Stimulated activated CD8-positive, alpha-beta memory T cell treated with anti-CD3 and anti-CD28 coated beads, Interleukin-4, amount 100 ng/mL, for 48 hours (primary cell): Measurements from ENCODE around the gene VCAM1.
"Not testable (repeated sequence)": the region's sequence is repeated elsewhere in the genome, so short reads cannot be mapped to it uniquely, and the experiment has no call there.

Source experiments
- DNase-seq: peaks from one replicate; pipeline ENCODE4 v3.0.0-alpha.2; 2020

The VCAM1 gene

DNA sequence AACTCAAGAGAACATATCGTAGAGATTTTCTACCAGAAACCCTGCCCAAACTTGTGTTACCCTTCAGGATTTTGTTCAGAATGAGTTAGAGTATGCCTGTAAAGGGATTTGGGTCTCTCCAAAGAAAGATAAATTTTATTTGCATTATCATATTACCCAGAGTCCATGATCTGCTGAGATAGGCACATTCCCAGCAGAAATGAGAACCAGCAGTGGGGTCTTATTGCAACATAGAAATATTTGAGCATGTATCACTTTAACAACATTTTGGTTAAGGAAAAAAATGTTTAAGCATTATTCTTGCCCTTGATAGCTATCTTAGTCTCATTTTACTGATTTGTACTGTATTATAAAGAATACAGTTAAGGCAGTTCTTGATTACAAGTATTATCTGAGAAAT lies 10.6 kb downstream of the VCAM1 start:
- DNase-seq: no peak

GRCh38 chr1:100731309-100731708 lies 11.8 kb downstream of the VCAM1 start:
- DNase-seq: no peak

DNA sequence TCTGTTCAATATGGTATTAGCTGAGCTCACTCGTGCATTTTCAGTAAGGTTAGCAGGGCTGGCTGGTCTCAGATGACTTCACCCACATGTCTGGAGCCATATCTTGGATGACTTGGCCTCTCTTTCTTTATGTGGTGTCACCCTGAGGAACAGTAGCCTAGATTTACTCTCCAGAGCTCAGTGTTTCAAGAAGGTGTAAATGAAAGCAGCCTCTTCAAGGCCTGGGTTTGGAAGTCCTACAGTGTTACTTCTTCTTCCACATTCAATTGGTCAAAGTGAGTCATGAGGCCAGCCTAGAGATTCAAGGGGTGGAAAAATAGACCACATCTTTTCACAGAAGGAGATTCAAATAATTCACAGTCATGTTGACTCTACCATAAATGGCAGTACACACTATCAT lies 12.2 kb downstream of the VCAM1 start:
- no peak for DNase-seq

GRCh38 chr1:100734676-100735075 lies 15.1 kb downstream of the VCAM1 start:
- DNase-seq: no peak

DNA sequence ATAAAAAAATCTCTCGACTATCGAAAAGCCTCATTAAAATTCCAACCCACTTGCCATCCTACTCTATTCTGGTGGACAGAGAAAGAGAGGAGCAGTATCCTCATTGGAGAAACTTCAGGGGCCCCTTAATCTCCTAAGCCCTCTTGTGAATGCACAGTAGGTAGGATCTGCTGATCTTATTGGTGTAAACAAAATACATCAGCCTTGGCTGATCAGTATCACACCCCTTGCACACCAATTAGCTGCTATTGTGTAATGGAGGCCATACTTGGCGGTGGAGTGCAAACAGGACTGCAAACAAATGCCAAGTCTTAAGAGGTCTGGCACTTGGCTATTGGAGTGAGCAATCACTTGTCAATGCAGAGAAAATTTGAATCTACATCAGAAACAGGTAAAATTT lies 15.7 kb downstream of the VCAM1 start:
- DNase-seq: no peak

GRCh38 chr1:100736324-100736723 lies 16.8 kb downstream of the VCAM1 start:
- DNase-seq: no peak

DNA sequence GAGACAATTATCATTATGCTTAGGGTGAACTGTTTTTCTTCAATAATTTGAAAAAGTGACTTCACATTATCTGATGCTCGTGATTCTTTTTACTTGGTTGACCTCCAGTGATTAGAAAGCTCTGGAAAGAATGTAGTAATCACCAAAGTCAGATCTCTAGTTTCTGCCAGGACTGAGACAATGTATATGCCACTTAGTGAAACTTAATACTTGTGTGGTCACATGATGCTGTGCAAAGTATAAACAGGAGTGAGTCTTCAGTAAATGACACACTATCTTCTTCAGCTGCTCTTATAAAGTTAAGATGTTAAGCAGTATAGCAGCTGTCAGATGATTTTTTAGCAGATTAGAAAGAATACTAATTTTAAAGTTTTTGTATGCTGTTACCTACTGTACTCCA lies 17.2 kb downstream of the VCAM1 start:
- no peak for DNase-seq

GRCh38 chr1:100746542-100746932 lies 27.0 kb downstream of the VCAM1 start:
- DNase-seq: no peak

DNA sequence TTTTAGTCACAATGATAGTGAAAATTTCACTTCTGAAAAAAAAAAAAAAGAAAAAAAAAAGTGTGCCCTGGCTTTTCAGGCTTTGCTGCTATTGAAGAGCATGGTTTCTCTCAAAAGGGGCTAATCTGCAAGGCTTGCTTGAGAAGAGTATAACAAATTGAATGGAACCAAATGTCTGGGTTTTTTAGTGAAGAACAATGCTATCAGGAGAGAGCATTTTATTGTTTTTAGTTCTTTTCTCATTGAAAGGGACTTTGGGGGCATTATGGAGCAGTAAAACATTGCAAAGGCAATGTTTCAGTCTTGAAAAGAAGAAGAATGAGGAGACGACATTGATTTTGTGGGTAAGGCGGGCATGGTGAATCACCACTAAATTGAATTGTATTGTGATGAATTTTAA lies 28.2 kb downstream of the VCAM1 start:
- DNase-seq: no peak

GRCh38 chr1:100750005-100750885 lies 30.7 kb downstream of the VCAM1 start:
- DNase-seq: no peak

DNA sequence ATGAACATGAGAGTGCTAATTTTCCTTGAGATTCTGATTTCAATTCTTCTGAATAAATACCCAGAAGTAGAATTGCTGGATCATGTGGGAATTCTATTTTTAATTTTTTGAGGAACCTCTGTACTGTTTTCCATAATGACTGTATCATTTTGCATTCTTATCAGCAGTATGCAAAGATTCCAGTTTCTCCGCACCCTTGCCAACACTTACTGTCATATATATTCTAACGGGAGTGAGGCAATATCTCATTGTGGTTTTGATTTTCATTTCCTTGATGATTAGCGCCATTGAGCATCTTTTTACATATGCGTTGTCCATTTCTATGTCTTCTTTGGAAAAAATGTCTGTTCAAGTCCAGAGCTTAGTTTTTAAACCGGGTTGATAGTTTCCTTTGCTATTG lies 33.2 kb downstream of the VCAM1 start:
- no peak for DNase-seq

- DNase-seq: no peak
Observed at GRCh38 chr1:100757946-100758345, 38.4 kb downstream of the VCAM1 start.

- no peak for DNase-seq
Observed at GRCh38 chr1:100759188-100759587, 39.6 kb downstream of the VCAM1 start.

DNA sequence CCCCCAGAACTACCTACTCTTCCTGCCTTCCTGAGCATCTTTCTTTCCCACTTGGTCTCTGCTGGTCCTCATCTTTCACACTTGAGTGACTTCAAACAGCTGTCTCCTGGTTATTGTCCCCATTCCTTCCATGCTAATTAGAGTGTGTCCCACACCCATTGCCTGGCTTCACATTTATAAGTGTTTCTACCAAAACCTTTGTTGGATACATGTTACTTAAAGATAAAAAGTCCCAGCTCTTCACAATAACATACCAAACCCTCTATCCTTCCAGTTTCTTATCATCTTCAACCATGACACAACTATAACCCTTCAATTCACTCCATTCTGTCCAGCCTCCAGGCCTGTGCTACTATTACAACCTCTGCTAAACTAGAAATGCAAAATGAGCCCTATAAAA lies 41.0 kb downstream of the VCAM1 start:
- DNase-seq: no peak

DNA sequence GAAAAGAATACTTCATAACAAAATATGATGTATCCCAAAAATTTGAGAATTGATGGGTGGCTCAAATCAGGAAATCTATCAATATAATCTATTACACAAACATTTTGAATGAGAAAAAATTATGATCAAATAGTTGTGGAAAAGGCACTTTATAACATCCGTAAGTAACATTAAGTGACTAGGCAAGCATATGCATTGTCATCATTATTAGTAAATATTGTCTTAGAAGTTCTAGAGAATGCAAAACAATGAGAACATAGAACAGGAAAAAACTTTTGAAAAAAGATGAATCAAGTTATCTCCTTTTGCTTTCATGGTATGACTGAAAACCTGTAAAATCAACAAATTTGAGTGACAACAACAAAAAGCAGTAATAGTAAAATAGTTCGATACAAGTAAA lies 42.9 kb downstream of the VCAM1 start:
- DNase-seq: no peak

DNA sequence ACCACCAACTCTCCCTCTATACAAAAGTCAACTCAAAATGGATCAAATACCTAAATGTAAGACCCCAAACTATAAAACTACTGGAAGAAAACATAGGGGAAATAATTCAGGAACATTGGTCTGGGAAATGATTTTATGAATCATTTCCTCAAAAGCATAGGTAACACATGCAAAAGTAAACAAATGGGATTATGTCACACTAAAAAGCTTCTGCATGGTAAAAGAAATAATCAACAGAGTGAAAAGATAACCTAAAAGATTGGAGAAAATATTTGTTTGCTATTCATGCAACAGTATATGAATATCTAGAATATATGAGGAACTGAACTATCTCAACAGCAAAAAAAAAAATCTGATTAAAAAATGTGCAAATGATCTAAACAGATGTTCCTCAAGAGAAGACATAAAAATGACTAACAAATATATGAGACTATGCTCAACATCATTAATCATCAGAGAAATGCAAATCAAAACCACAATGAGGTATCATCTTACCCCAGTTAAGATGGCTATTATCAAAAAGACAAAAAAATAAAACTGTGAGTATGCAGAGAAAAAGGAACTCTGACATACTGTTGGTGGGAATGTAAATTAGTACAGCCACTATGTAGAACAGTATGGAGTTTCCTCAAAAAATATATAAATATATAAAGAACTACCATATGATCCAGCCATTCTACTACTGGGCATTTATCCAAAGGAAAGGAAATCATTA lies 47.8 kb downstream of the VCAM1 start:
- DNase-seq: no peak

DNA sequence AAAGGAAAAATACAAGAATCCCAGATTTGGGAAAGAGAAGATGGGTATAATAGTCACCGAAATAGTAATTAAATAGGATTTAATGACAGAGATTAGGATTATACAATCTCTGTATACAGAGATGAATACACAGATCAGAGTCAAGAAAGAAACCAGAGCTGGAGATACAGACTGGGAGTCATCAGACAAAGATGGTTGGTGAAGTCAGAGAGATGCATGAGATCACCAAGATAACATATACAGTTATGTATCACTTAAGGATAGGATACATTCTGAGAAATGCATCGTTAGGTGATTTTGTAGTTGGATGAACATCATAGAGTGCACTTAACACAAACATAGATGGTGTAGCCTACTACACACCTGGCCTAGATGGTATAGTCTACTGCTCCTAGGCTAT lies 49.8 kb downstream of the VCAM1 start:
- DNase-seq: no peak

DNA sequence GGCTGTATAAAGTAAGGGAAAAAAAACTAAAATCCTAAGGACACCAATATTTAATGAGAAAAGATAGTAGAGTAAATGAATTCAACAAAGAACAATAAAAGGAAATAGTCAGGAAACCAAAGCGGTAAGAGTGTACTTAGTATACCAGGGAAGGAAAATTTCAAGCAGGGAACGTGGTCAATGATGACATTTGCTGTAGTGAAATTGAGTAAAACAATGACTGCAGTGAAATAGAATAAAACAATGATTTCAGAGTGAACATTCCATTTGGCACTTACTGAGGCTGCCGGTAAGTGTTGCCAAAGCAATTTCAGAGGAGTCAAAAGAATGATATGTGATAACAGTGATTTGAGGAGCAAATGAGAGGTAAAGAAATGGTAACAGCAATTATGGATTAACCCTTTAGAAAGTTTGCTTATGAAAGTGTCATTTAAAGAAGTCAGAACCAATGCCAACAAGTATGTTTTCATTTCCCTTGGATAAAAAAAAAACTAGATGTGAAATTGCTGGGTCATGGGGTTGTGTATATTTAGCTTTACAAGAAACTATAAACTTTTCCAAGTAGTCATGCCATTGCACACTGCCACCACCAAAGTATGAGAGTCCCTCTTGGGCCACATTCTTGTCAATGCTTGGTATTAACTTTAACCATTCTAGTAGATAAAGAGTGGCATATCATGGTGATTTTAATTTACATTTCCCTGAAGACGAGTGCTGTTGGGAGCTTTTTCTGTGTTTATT lies 50.5 kb downstream of the VCAM1 start:
- DNase-seq: no peak

GRCh38 chr1:100773444-100773843 lies 53.9 kb downstream of the VCAM1 start:
- DNase-seq: no peak

GRCh38 chr1:100774370-100774769 lies 54.8 kb downstream of the VCAM1 start:
- DNase-seq: no peak

DNA sequence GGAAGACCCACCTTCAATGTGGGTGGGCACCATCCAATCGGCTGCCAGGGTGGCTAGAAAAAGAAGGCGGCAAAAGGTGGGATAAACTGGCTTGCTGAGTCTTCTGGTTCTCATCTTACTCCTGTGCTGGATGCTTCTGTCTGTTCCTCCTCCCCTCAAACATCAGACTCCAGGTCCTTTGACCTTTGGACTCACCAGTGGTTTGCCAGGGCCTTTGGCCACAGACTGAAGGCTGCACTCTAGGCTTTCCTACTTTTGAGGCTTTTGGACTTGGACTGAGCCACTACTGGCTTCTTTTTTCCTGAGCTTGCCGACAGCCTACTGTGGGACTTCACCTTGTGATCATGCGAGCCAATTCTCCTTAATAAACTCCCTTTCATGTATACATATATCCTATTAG lies 55.9 kb downstream of the VCAM1 start:
- no peak for DNase-seq

- DNase-seq: no peak
Observed at GRCh38 chr1:100778748-100779147, 59.2 kb downstream of the VCAM1 start.

DNA sequence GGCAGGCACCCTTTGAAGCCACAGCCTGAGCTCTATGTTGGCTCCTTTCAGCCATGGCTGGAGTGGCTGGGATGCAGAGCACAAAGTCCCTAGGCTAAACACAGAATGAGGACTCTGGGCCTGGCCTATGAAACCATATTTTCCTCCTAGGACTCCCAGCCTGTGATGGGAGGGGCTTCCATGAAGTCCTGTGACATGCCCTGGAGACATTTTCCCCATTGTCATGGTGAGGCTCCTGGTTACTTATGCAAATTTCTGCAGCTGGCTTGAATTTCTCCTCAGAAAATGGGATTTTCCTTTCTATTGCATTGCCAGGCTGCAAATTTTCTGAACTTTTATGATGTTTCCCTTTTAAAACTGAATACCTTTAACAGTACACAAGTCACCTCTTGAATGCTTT lies 61.3 kb downstream of the VCAM1 start:
- no peak for DNase-seq

DNA sequence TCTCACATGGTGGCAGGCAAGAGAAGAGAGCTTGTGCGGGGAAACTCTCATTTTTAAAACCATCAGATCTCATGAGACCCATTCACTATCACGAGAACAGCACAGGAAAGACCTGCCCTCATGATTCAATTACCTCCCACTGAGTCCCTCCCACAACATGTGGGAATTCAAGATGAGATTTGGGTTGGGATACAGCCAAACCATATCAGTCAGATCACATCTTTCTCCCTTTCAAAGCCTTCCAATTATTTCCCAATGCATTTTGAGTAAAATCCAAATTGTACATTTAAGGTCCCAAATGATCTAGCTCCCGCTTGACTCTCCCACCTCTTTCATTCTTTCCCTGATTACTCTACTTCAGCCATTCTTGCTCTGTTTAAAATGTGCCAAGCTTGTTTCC lies 62.2 kb downstream of the VCAM1 start:
- not testable (repeated sequence) for DNase-seq
